ENCODE data around the gene ATRNL1.

DNA sequence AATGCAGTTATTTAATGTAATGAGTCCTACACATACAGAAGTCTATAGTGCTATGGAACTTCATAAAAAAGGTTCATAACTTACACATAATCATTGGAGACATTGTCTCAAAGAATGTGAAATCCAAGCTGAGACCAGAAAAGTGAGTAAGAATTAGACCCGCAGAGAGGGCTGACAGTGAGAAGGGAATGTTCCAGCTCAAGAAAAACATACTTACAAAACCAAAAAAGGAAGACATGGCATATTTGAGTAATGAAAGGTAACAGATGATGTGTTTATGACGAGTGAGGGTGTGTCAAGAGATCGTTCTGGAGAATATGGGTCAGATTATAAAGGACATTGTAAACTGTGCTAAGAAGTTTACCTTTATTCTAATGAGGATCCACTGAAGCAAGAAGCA is 566.5 kb downstream of the ATRNL1 start:
- no peak for TF ChIP-seq CTCF (IDR thresholded peaks at IDR 0.05)
- TF ChIP-seq EP300 (IDR thresholded peaks at IDR 0.05) = no peak

Measured in suprapubic skin (tissue), 3 donors.